ENCODE results near the gene PANK4. TPM values are rescaled to one million over a fixed set of nuclear protein-coding genes. Genes with fewer than 3 reads are reported as not detected.

PANK4 gene
- total and polyA plus RNA-seq, 2 of the 8 experiments (the other 6 are each of a cell fraction or from before 2014, with no cell fraction given): 20.1 to 29.7 TPM

- H2AFZ ChIP-seq (ENCODE audit: low read length): no peak overlapping the region
- H3K23ac ChIP-seq (ENCODE audit: insufficient read length): no peak overlapping the region
- H3K4me3 ChIP-seq (ENCODE audit: extremely low read depth in 1 of 4, insufficient read depth in 2 of 4, low read depth in 3 of 4, low read length in 4 of 4): no peak overlapping the region
- H3K9me3 ChIP-seq (ENCODE audit: insufficient read depth in 2 of 2, low read depth in 1 of 2, low read length in 1 of 2): no peaks in the 10 kb centered on the region
- H2BK20ac ChIP-seq (ENCODE audit: low read length): no peak overlapping the region
- 94% methylated on average over 8 of the region's 8 CpGs; no CpG with 5 or more reads in 1 of the 2 experiments for WGBS, 2 experiments (ENCODE audit: extremely low coverage in 1 of 2, insufficient coverage in 1 of 2, insufficient read length in 1 of 2, insufficient replicate concordance in 2 of 2, low coverage in 1 of 2, low lambda C conversion rate in 2 of 2, missing lambda C conversion rate in 1 of 2)
- no peak overlapping the region for H3K4ac ChIP-seq (replicated peaks; ENCODE audit: insufficient read length, low read depth, low read length)
- no peak overlapping the region for H2BK120ac ChIP-seq (replicated peaks; ENCODE audit: low read depth, low read length)
- FAIRE-seq: no peak
- H3K4me2 ChIP-seq (ENCODE audit: insufficient read depth in 1 of 2, low read depth in 2 of 2, low read length in 2 of 2): no peak overlapping the region
- H3K56ac ChIP-seq (replicated peaks; ENCODE audit: insufficient read length, low read depth, low read length): no peak overlapping the region
- H3K27me3 ChIP-seq (replicated peaks in 1 of 4; ENCODE audit: control insufficient read depth in 3 of 4, extremely low read depth in 1 of 4, insufficient read depth in 3 of 4, low read length in 3 of 4): no peaks in the 10 kb centered on the region
- H3K23me2 ChIP-seq (ENCODE audit: low read depth, low read length): no peaks in the 10 kb centered on the region
- ChIA-PET POLR2A (ENCODE audit: partially characterized antibody) (interaction anchor here (1.7 kb wide), 1 partner anchor 51 kb away, joined by 3 read pairs; no protein-coding TSS in a partner anchor), CTCF (ENCODE audit: partially characterized antibody) (interaction anchor here (0.7 to 2.3 kb wide), 11 partner anchors 8 to 965 kb away, joined by 3 to 8 read pairs (median 3); no protein-coding TSS in a partner anchor)
- H3K9ac ChIP-seq (replicated peaks in 1 of 4; ENCODE audit: extremely low read depth in 1 of 4, low read depth in 3 of 4, low read length in 3 of 4): no peak overlapping the region
- no peaks in the 10 kb centered on the region for H4K20me1 ChIP-seq (replicated peaks in 1 of 2; ENCODE audit: control insufficient read depth in 1 of 2, insufficient read depth in 2 of 2, low read length in 2 of 2)
- H3K14ac ChIP-seq (ENCODE audit: insufficient read length): no peak overlapping the region
- H4K8ac ChIP-seq (ENCODE audit: extremely low read depth, insufficient read depth, low read length): peak overlapping the region; percentile 25; the same call in 1 of the 2 replicates
- no peaks in the 10 kb centered on the region for H3K4me1 ChIP-seq (replicated peaks in 1 of 4; ENCODE audit: control insufficient read depth in 3 of 4, insufficient read depth in 4 of 4, low read length in 3 of 4)
- no peak overlapping the region for H2BK12ac ChIP-seq (ENCODE audit: low read depth, low read length)
- no peaks in the 10 kb centered on the region for H3K36me3 ChIP-seq (ENCODE audit: control insufficient read depth in 2 of 4, insufficient read depth in 4 of 4, low read length in 3 of 4)
- no peak overlapping the region for H4K91ac ChIP-seq (replicated peaks; ENCODE audit: insufficient read length, low read length)
- TF ChIP-seq ASH2L (IDR thresholded peaks at IDR 0.05; ENCODE audit: low read length) (no peak), SP4 (IDR thresholded peaks at IDR 0.05; ENCODE audit: low read length) (no peak), RXRA (IDR thresholded peaks at IDR 0.05; ENCODE audit: insufficient read depth, low read depth, low read length) (no peak), KDM1A (IDR thresholded peaks at IDR 0.05; ENCODE audit: borderline replicate concordance, low read length) (no peak), CBX5 (IDR thresholded peaks at IDR 0.05; ENCODE audit: low read depth, low read length) (no peak), JUN (IDR thresholded peaks at IDR 0.05; ENCODE audit: low read depth, low read length) (no peak), SAP30 (IDR thresholded peaks at IDR 0.05; ENCODE audit: insufficient read depth, insufficient replicate concordance, low read length) (no peak), NANOG (IDR thresholded peaks at IDR 0.05; ENCODE audit: insufficient read depth, low read depth, low read length, poor library complexity, severe bottlenecking) (no peak), FOSL1 (IDR thresholded peaks at IDR 0.05; ENCODE audit: insufficient read depth, low read depth, low read length) (no peak)
- H2BK5ac ChIP-seq (ENCODE audit: low read depth, low read length): no peak overlapping the region
- H3K79me2 ChIP-seq (ENCODE audit: control insufficient read depth in 1 of 2, insufficient read depth in 2 of 2, low read length in 2 of 2): no peaks in the 10 kb centered on the region
- no peak overlapping the region for H2BK15ac ChIP-seq (ENCODE audit: low read length)
- no peak overlapping the region for H3K27ac ChIP-seq (ENCODE audit: low read depth, low read length)
- no peaks in the 10 kb centered on the region for H3K79me1 ChIP-seq (ENCODE audit: low read depth, low read length)
- H3K18ac ChIP-seq (ENCODE audit: extremely low read depth, low read length): no peak overlapping the region
- no peak overlapping the region for H4K5ac ChIP-seq (ENCODE audit: insufficient read length, low read depth, low read length)
- H2AK5ac ChIP-seq (ENCODE audit: low read depth, low read length): no peak overlapping the region
- no peak for DNase-seq (ENCODE audit: low read depth in 1 of 2, low spot score in 2 of 2)
Observed at GRCh38 chr1:2460203-2460602, 66.2 kb downstream of the PANK4 start.

All from H1 (cell line).